AG04450 (cell line): ENCODE data around the gene ZNF18. TPM values are rescaled to one million over a fixed set of nuclear protein-coding genes. Genes with fewer than 3 reads are reported as not detected.
A peak's percentile ranks its signal among the peaks of the same experiment; 100 is the strongest.
"Not testable (repeated sequence)": the region's sequence is repeated elsewhere in the genome, so short reads cannot be mapped to it uniquely, and the experiment has no call there.

Source experiments
- CTCF ChIA-PET: fragments of 300-600, 350-600 bp; formaldehyde crosslinking; extraction: SDS; loops from one replicate; lab custom pipeline; 2022; ENCODE audit warnings: antibody characterized with exemption, inconsistent platforms; lab: Charles Lee
- POLR2A ChIA-PET: fragments of 350-600 bp; formaldehyde crosslinking; extraction: SDS; loops from one replicate; lab custom pipeline; 2021; ENCODE audit warnings: antibody characterized with exemption, inconsistent platforms; lab: Yijun Ruan, JAX
- DNase-seq: peaks from one replicate; pipeline ENCODE4 v3.0.0-alpha.2; 2011; ENCODE audit warnings: low read depth, low spot score
- H3K27ac ChIP-seq: one replicate; pipeline ENCODE4 v1.5.1; 2012; ENCODE audit warnings: low read depth, low read length, control low read depth
- H3K27me3 ChIP-seq: one replicate; pipeline ENCODE4 v1.6.0; 2012; ENCODE audit warnings: low read length; ENCODE audit not compliant: control insufficient read depth, insufficient read depth
- H3K4me3 ChIP-seq: 2 replicates; pipeline ENCODE4 v1.5.1; 2011; ENCODE audit warnings: mild to moderate bottlenecking, low read depth, low read length, control low read depth
- H3K9me3 ChIP-seq: 2 replicates; pipeline ENCODE4 v1.5.1; 2012; ENCODE audit warnings: low read length; ENCODE audit not compliant: control insufficient read depth, insufficient read depth
- polyA plus RNA-seq: library from polyadenylated mRNA; depleted of rRNA; stranded (reverse); fragments of >200 nt; gene quantifications from 2 replicates; pipeline ENCODE4 v1.2.3, GENCODE V29; 2011
- TF ChIP-seq, protein P1 (sequence below): IDR thresholded peaks from 2 replicates; pipeline ENCODE4 v1.5.1; 2011; ENCODE audit warnings: low read depth, low read length, control low read depth, inconsistent platforms

Gene ZNF18
- polyA plus RNA-seq, 1 experiment, result 8.2 TPM

DNA sequence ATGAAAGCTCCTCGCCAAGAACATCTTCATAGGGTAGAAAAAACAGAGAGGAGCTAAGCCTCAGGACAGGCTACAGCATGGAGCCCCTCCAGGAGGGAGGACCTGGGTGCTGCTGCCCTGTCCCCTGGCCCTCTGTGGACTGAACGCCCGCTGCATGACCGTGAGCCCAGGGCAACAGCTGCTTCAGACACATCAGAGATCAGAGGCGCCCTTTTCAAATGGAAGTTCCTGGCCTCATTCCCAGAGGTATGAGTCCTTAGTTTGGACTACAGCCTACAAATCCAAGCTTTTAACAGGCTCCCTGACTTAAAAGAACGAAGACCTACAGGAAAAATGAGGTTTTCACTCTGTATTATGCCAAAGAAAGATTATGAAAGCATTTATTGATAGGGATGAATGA lies 48.5 kb downstream of the ZNF18 start:
- CTCF ChIA-PET, result interaction anchor here (0.5 to 1.0 kb wide), 3 partner anchors 13 to 1108 kb away, joined by 4 to 6 read pairs (median 4); no protein-coding TSS in a partner anchor
- DNase-seq, result peak; percentile 62
- no peaks in the 10 kb centered on the region for H3K27me3 ChIP-seq
- no peak overlapping the region for H3K27ac ChIP-seq
- TF ChIP-seq, protein P1, sequence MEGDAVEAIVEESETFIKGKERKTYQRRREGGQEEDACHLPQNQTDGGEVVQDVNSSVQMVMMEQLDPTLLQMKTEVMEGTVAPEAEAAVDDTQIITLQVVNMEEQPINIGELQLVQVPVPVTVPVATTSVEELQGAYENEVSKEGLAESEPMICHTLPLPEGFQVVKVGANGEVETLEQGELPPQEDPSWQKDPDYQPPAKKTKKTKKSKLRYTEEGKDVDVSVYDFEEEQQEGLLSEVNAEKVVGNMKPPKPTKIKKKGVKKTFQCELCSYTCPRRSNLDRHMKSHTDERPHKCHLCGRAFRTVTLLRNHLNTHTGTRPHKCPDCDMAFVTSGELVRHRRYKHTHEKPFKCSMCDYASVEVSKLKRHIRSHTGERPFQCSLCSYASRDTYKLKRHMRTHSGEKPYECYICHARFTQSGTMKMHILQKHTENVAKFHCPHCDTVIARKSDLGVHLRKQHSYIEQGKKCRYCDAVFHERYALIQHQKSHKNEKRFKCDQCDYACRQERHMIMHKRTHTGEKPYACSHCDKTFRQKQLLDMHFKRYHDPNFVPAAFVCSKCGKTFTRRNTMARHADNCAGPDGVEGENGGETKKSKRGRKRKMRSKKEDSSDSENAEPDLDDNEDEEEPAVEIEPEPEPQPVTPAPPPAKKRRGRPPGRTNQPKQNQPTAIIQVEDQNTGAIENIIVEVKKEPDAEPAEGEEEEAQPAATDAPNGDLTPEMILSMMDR, result no peak
- POLR2A ChIA-PET, result no interaction called here
- peak overlapping the region; percentile 47 for H3K4me3 ChIP-seq
- H3K9me3 ChIP-seq, result peaks cover 6% of the 10 kb centered on the region

DNA sequence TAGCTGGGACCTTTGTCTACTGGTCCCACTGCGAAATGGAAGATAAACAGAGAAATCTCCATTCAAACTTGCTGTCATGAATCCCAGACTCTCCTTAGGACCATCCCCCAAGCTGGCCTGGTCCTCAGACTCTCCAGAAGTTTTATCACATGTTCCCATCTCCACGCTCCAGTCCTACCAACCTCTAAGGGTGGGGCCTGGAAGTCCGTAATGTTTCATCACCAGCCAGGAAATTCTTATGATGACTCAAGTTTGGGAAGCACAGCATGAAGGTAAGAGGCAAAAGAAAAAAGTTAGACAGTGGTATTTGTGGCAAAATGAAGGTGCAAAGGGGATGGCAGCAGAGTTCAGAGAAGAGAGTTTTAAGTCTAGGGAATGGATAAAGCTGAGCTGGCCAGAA lies 52.7 kb downstream of the ZNF18 start:
- Histone ChIP-seq H3K4me3 (no peak overlapping the region), H3K9me3 (no peaks in the 10 kb centered on the region; the same call in none of the 2 replicates), H3K27me3 (no peaks in the 10 kb centered on the region), H3K27ac (no peak overlapping the region)
- POLR2A ChIA-PET, result no interaction called here
- TF ChIP-seq, protein P1, result no peak
- CTCF ChIA-PET, result interaction anchor here (3.5 kb wide), 1 partner anchor 9 kb away, joined by 8 read pairs; no protein-coding TSS in a partner anchor
- DNase-seq, result no peak

- POLR2A ChIA-PET, result no interaction called here
- TF ChIP-seq, protein P1, result no peak
- Histone ChIP-seq H3K27ac (no peak overlapping the region), H3K9me3 (no peaks in the 10 kb centered on the region; the same call in none of the 2 replicates), H3K27me3 (no peaks in the 10 kb centered on the region), H3K4me3 (no peak overlapping the region)
- CTCF ChIA-PET, result no interaction called here
- DNase-seq, result no peak
These were observed 53.4 kb downstream of the ZNF18 start for GRCh38 chr17:11943759-11944347.

GRCh38 chr17:11943086-11943485 lies 54.2 kb downstream of the ZNF18 start:
- H3K27ac ChIP-seq, H3K4me3 ChIP-seq, DNase-seq, H3K27me3 ChIP-seq, H3K9me3 ChIP-seq, POLR2A ChIA-PET: not testable (repeated sequence)
- CTCF ChIA-PET, result interaction anchor here (0.7 kb wide), 1 partner anchor 43 kb away, joined by 9 read pairs; no protein-coding TSS in a partner anchor

DNA sequence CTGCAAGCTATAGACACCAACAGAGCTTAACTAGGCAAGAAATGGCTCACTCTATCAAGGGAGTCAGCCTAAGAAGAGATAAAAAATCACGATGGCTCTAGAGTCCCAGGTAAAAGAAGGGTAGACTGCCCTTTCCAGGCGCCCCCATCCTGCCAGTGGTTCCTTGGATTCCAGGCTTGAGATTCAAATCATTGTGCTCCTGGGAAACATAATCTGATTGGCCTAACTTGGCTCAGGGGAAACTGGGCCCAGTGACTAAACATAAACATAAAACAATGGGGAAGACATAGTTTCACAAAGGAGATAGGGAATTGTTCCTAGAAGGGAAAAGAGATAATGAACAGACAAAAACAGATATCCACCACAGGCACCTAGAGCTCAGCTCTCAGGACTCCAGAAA lies 56.4 kb downstream of the ZNF18 start:
- CTCF ChIA-PET, result no interaction called here
- POLR2A ChIA-PET, result no interaction called here

More for the DNA sequence above, 56.4 kb downstream of the ZNF18 start:
- no peak overlapping the region for H3K27ac ChIP-seq
- H3K9me3 ChIP-seq, result no peaks in the 10 kb centered on the region; the same call in none of the 2 replicates
- DNase-seq, result no peak
- TF ChIP-seq, protein P1, result no peak
- H3K4me3 ChIP-seq, result no peak overlapping the region
- no peaks in the 10 kb centered on the region for H3K27me3 ChIP-seq
